ENCODE results near the gene SATB1. TPM values are rescaled to one million over a fixed set of nuclear protein-coding genes. Genes with fewer than 3 reads are reported as not detected.

Gene SATB1
- total RNA-seq, 2 donors from 2014 or later = 10.8 to 10.9 TPM

DNA sequence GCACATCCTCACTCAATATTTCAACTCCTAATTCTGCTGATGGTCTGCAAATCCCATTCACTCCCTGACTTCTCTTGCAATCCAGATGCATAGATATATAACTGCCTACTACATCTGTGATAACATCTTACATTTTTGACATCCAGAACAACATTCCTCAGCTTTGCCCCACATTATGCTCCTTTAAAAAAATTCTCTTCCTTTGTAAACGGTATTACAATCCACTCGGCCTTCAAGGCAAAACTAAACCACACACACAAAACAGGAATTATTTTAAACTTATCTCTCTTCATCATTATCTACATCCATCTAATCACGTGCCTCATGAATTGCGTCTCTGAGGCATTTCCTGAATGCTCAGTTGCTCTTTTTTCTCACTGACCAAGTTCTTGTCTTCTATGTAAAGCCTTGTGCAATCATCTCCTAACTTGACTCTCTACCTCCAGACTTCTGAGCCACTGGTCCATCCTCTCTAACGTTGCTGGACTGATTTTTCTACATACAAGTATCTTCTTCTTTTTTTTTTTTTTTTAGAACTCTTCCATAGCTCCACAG is 117.0 kb downstream of the SATB1 start:
- intact Hi-C loops (cut with DNase I) = no loop called here
- no peak for DNase-seq (ENCODE audit: low spot score)

DNA sequence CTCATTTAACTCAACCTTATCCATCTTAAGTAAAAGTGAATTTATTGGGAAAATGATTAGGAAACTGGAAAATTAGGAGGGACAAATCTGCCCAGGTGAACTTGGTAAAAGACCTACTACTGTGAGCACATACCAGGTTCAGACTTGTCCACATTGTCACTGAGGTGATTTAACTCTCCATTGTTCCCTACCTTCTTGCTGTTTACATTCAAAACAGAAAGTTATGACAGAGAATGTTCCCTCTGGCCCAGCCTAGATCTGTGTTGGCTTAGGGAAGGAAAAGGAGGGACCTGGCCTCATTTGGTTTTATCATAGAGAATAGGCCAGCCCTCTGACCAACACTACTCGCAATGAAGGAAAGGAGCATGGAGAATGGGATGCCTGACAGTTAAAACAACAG is 117.6 kb downstream of the SATB1 start:
- no peak for DNase-seq (ENCODE audit: low spot score)
- intact Hi-C loops (cut with DNase I) = no loop called here

- no peak for DNase-seq (ENCODE audit: low spot score)
- intact Hi-C loops (cut with DNase I) = no loop called here
Measured at GRCh38 chr3:18302517-18302916, 122.6 kb downstream of the SATB1 start.

DNA sequence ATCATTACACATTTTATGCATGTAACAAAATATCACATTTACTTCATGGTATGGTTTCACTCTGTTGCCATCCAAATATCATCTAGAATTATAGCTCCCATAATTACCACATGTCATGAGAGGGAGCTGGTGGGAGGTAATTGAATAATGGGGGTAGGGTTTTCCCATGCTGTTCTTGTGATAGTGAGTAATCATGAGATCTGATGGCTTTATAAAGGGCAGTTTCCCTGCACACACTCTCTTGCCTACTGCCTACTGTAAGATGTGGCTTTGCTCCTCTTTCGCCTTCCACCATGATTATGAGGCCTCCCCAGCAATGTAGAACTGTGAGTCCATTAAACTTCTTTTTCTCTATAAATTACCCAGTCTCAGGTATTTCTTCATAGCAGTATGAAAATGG is 123.4 kb downstream of the SATB1 start:
- intact Hi-C loops (cut with DNase I) = no loop called here
- no peak for DNase-seq (ENCODE audit: low spot score)

GRCh38 chr3:18300916-18301315 is 124.2 kb downstream of the SATB1 start:
- intact Hi-C loops (cut with DNase I) = no loop called here
- no peak for DNase-seq (ENCODE audit: low spot score)

DNA sequence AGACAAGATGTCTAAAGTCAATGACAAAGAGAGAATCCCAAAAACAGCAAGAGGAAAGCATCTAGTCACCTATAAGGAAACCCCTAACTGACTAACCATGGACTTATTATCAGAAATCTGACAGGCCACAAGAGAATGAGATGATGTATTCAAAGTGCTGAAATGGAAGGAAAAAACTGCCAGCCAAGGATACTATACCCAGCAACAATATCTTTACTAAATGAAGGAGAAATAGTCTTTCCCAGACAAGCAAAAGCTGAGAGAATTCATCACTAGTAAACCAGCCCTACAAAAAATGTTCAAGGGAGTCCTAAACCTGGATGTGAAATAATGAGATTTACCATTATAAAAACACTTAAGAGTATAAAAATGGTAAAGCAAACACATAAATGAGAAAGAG is 128.0 kb downstream of the SATB1 start:
- DNase-seq (ENCODE audit: low spot score) = no peak
- intact Hi-C loops (cut with DNase I) = no loop called here
